Liver (tissue), 9 donors: Measurements from ENCODE around the gene DCLK2. TPM values are rescaled to one million over a fixed set of nuclear protein-coding genes. Genes with fewer than 3 reads are reported as not detected.

Experiments used
- DNase-seq: peaks from one replicate; pipeline ENCODE4 v3.0.0-alpha.2; 2017; ENCODE audit warnings: low spot score
- H3K27ac ChIP-seq, 2 donors: one replicate each; pipeline ENCODE4 v1.7.0; 2013; ENCODE audit warnings: inconsistent platforms in 2 of 2, low read length in 2 of 2, control low read depth in 1 of 2, low read depth in 1 of 2, mild to moderate bottlenecking in 1 of 2
- H3K27me3 ChIP-seq, 4 donors: one replicate each; pipeline versions ENCODE4 v1.6.1 to v1.7.0; 2013; ENCODE audit warnings: low read length in 3 of 4, inconsistent platforms in 1 of 4, mild to moderate bottlenecking in 1 of 4, moderate library complexity in 1 of 4; ENCODE audit not compliant: control insufficient read depth in 4 of 4, insufficient read depth in 4 of 4
- H3K36me3 ChIP-seq, 4 donors: one replicate each; pipeline versions ENCODE4 v1.6.1 to v1.7.0; 2013; ENCODE audit warnings: low read length in 3 of 4, mild to moderate bottlenecking in 3 of 4, low read depth in 1 of 4, moderate library complexity in 1 of 4; ENCODE audit not compliant: control insufficient read depth in 4 of 4, insufficient read depth in 3 of 4
- H3K4me1 ChIP-seq, 4 donors: one replicate each; pipeline versions ENCODE4 v1.6.1 to v1.7.0; 2013; ENCODE audit warnings: low read length in 3 of 4, mild to moderate bottlenecking in 3 of 4, moderate library complexity in 1 of 4; ENCODE audit not compliant: control insufficient read depth in 4 of 4, insufficient read depth in 4 of 4
- H3K4me3 ChIP-seq, 3 donors: one replicate each; pipeline versions ENCODE4 v1.6.1 to v1.7.0; 2013; ENCODE audit warnings: low read length in 3 of 3, control low read depth in 1 of 3, low read depth in 1 of 3, mild to moderate bottlenecking in 1 of 3
- H3K9ac ChIP-seq, 2 donors: one replicate each; pipeline ENCODE4 v1.7.0; 2013; ENCODE audit warnings: low read length in 2 of 2, mild to moderate bottlenecking in 2 of 2, moderate library complexity in 2 of 2, control low read depth in 1 of 2, low read depth in 1 of 2
- H3K9me3 ChIP-seq, 4 donors: one replicate each; pipeline versions ENCODE4 v1.6.1 to v1.7.0; 2013; ENCODE audit warnings: low read length in 3 of 4; ENCODE audit not compliant: control insufficient read depth in 4 of 4
- EGR1 ChIP-seq, 2 donors: IDR thresholded peaks; 2 replicates each; pipeline ENCODE4 v1.6.1; 2016 to 2018; ENCODE audit warnings: antibody characterized with exemption in 2 of 2, low read depth in 2 of 2
- FOXA1 ChIP-seq: IDR thresholded peaks from 2 replicates; pipeline ENCODE4 v1.6.1; 2016; ENCODE audit warnings: antibody characterized with exemption
- HNF4A ChIP-seq, 2 donors: conservative IDR thresholded peaks; 2 replicates each; pipeline ENCODE4 v1.6.1; 2016; ENCODE audit warnings: antibody characterized with exemption in 2 of 2, mild to moderate bottlenecking in 2 of 2
- HNF4G ChIP-seq: IDR thresholded peaks from 2 replicates; pipeline ENCODE4 v1.6.1; 2016; ENCODE audit warnings: antibody characterized with exemption
- JUND ChIP-seq, 2 donors: IDR thresholded peaks; 2 replicates each; pipeline ENCODE4 v1.6.1; 2016; ENCODE audit warnings: antibody characterized with exemption in 2 of 2
- NR2F2 ChIP-seq: IDR thresholded peaks from 2 replicates; pipeline ENCODE4 v1.6.1; 2016; ENCODE audit warnings: antibody characterized with exemption
- RXRA ChIP-seq, 2 donors: IDR thresholded peaks; 2 replicates each; pipeline ENCODE4 v1.6.1; 2017 to 2018; ENCODE audit warnings: antibody characterized with exemption in 2 of 2, mild to moderate bottlenecking in 1 of 2
- SP1 ChIP-seq: IDR thresholded peaks from 2 replicates; pipeline ENCODE4 v1.6.1; 2018; ENCODE audit warnings: antibody characterized with exemption, mild to moderate bottlenecking
- YY1 ChIP-seq: IDR thresholded peaks from 2 replicates; pipeline ENCODE4 v1.6.1; 2016; ENCODE audit warnings: antibody characterized with exemption, mild to moderate bottlenecking
- WGBS: extraction: QIAGEN DNeasy Blood & Tissue Kit; methylation state at CpG from one replicate; pipeline ENCODE4 v1.1.7; 2013; 5-methylcytosine and 5-hydroxymethylcytosine counted together
- polyA plus RNA-seq, 2 donors: library from polyadenylated mRNA; stranded (reverse) in 1 of 2; unstranded in 1 of 2; fragments of 200-250 nt in 1 of 2; fragments of >200 nt in 1 of 2; fragmentation: Nextera tagmentation in 1 of 2; extraction: Ambion mirVana in 1 of 2; gene quantifications; one replicate each; pipeline versions ENCODE4 v1.2.1 to v1.2.3, GENCODE V29; 2013 to 2015
- total RNA-seq, 2 donors: library from RNA; depleted of rRNA; stranded (reverse); fragments of >200 nt; gene quantifications; one replicate each; pipeline ENCODE4 v1.2.3, GENCODE V29; 2014
- TF ChIP-seq, protein P1 (sequence below): IDR thresholded peaks from 2 replicates; pipeline ENCODE4 v1.6.1; 2016; ENCODE audit warnings: antibody characterized with exemption
- TF ChIP-seq, protein P2 (sequence below): IDR thresholded peaks from 2 replicates; pipeline ENCODE4 v1.6.1; 2016; ENCODE audit warnings: antibody characterized with exemption
- TF ChIP-seq, protein P3 (sequence below): IDR thresholded peaks from 2 replicates; pipeline ENCODE4 v1.6.1; 2016; ENCODE audit warnings: antibody characterized with exemption
- TF ChIP-seq, protein P4 (sequence below): IDR thresholded peaks from 2 replicates; pipeline ENCODE4 v1.6.1; 2016; ENCODE audit warnings: antibody characterized with exemption, mild to moderate bottlenecking
- TF ChIP-seq, protein P5 (sequence below): fragments of 150-350 bp; IDR thresholded peaks from 2 replicates; pipeline ENCODE4 v1.5.1; 2017; ENCODE audit warnings: improper control_type of control experiment, low read depth, low read length; ENCODE audit not compliant: missing input control
- donor health status: healthy.
- donor health status: healthy.
- donor health status: healthy.
- donor health status: healthy.
- donor health status: healthy.

The DCLK2 gene
- total and polyA plus RNA-seq, 4 donors = 0.14 to 1.7 (median 0.50) TPM

DNA sequence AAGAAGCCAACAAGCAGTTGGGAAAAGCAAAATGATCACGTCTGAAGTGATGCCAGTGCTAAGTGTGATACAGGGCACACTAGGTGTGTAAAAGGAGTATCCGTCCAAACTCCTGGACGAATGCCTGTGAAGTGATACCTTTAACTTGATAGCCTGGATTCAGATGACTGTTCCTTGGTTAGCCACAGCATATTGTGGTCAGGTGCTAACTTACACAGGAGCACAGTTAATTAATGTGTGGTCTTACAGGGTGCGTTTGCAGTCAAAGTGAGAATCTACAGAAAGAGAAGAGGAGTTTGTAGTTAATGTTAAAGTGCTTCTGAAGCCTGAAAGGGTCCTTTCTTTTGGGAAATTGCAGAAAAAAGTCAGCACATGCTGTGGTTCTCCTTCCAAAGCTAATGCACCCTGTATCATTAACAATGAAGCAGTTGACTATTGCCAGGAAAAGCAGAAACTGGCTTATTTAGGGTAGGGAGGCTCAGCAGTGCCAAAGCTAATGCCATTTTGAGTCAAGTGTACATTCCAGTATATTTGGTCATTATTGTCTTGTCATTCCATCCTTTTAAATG is 61.1 kb downstream of the DCLK2 start:
- H3K27me3 ChIP-seq = peaks cover 0 to 2% (median 0%) of the 10 kb centered on the region in 4 donors
- H3K4me3 ChIP-seq = no peak overlapping the region
- no peak overlapping the region for H3K27ac ChIP-seq
- no peak overlapping the region for H3K9ac ChIP-seq
- H3K4me1 ChIP-seq = peaks cover 0 to 1% (median 0%) of the 10 kb centered on the region in 4 donors
- peaks cover 0 to 5% (median 0%) of the 10 kb centered on the region in 4 donors for H3K9me3 ChIP-seq
- H3K36me3 ChIP-seq = no peaks in the 10 kb centered on the region
- no peak for TF ChIP-seq EGR1 (IDR thresholded peaks at IDR 0.05; ENCODE audit: low read depth in 2 of 2)
- no peak for TF ChIP-seq FOXA1
- TF ChIP-seq NR2F2 = no peak
- no peak for TF ChIP-seq YY1
- TF ChIP-seq, protein P1, sequence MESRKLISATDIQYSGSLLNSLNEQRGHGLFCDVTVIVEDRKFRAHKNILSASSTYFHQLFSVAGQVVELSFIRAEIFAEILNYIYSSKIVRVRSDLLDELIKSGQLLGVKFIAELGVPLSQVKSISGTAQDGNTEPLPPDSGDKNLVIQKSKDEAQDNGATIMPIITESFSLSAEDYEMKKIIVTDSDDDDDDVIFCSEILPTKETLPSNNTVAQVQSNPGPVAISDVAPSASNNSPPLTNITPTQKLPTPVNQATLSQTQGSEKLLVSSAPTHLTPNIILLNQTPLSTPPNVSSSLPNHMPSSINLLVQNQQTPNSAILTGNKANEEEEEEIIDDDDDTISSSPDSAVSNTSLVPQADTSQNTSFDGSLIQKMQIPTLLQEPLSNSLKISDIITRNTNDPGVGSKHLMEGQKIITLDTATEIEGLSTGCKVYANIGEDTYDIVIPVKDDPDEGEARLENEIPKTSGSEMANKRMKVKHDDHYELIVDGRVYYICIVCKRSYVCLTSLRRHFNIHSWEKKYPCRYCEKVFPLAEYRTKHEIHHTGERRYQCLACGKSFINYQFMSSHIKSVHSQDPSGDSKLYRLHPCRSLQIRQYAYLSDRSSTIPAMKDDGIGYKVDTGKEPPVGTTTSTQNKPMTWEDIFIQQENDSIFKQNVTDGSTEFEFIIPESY = no peak
- 79% methylated on average over 4 of the region's 4 CpGs for WGBS
- no peak for DNase-seq

DNA sequence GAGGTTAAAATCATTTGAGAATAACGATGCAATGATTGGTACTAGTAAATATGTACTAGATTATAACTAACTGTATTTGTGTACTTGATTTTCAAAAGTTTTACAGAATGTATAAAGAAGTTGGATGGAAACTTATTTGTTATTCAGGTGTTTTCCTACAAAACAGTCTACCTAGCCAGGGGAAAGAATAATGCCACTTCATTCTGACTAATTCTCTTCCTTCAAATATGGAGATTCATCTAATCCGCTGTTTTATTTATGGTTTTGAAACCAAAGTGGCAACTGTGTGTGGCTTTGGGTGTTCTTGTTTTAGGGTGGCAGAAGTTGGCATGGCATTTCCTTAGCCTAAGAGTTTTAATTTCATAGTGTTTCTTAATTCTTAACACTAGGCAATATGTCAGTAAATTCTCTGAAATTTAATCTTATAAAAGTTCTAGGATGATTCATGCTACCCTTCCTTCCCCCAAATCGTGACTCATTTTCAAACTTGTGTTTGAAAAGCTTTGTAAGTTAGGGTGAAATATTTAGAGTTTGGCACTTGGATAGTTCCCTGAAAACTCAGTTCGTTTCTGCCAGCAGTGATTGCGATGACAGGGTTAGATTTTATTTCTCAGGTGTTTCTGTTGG is 62.6 kb downstream of the DCLK2 start:
- H3K9ac ChIP-seq = no peak overlapping the region
- no peak overlapping the region for H3K27ac ChIP-seq
- no peak overlapping the region for H3K4me3 ChIP-seq
- peaks cover 0 to 1% (median 0%) of the 10 kb centered on the region in 4 donors for H3K4me1 ChIP-seq
- no peaks in the 10 kb centered on the region for H3K36me3 ChIP-seq
- H3K27me3 ChIP-seq = peaks cover 0 to 2% (median 0%) of the 10 kb centered on the region in 4 donors
- no peak for TF ChIP-seq NR2F2
- TF ChIP-seq, protein P2, sequence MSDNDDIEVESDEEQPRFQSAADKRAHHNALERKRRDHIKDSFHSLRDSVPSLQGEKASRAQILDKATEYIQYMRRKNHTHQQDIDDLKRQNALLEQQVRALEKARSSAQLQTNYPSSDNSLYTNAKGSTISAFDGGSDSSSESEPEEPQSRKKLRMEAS = no peak
- no peak for TF ChIP-seq JUND (IDR thresholded peaks at IDR 0.05)
- no peak for TF ChIP-seq RXRA (IDR thresholded peaks at IDR 0.05)
- no peak for TF ChIP-seq SP1
- TF ChIP-seq, protein P1 = no peak
- TF ChIP-seq EGR1 (IDR thresholded peaks at IDR 0.05; ENCODE audit: low read depth in 2 of 2) = no peak
- TF ChIP-seq HNF4A (conservative IDR thresholded peaks at IDR 0.05) = no peak
- no peak for TF ChIP-seq YY1
- TF ChIP-seq, protein P3, sequence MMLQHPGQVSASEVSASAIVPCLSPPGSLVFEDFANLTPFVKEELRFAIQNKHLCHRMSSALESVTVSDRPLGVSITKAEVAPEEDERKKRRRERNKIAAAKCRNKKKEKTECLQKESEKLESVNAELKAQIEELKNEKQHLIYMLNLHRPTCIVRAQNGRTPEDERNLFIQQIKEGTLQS = no peak
- TF ChIP-seq, protein P4, sequence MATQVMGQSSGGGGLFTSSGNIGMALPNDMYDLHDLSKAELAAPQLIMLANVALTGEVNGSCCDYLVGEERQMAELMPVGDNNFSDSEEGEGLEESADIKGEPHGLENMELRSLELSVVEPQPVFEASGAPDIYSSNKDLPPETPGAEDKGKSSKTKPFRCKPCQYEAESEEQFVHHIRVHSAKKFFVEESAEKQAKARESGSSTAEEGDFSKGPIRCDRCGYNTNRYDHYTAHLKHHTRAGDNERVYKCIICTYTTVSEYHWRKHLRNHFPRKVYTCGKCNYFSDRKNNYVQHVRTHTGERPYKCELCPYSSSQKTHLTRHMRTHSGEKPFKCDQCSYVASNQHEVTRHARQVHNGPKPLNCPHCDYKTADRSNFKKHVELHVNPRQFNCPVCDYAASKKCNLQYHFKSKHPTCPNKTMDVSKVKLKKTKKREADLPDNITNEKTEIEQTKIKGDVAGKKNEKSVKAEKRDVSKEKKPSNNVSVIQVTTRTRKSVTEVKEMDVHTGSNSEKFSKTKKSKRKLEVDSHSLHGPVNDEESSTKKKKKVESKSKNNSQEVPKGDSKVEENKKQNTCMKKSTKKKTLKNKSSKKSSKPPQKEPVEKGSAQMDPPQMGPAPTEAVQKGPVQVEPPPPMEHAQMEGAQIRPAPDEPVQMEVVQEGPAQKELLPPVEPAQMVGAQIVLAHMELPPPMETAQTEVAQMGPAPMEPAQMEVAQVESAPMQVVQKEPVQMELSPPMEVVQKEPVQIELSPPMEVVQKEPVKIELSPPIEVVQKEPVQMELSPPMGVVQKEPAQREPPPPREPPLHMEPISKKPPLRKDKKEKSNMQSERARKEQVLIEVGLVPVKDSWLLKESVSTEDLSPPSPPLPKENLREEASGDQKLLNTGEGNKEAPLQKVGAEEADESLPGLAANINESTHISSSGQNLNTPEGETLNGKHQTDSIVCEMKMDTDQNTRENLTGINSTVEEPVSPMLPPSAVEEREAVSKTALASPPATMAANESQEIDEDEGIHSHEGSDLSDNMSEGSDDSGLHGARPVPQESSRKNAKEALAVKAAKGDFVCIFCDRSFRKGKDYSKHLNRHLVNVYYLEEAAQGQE = no peak
- TF ChIP-seq, protein P5, sequence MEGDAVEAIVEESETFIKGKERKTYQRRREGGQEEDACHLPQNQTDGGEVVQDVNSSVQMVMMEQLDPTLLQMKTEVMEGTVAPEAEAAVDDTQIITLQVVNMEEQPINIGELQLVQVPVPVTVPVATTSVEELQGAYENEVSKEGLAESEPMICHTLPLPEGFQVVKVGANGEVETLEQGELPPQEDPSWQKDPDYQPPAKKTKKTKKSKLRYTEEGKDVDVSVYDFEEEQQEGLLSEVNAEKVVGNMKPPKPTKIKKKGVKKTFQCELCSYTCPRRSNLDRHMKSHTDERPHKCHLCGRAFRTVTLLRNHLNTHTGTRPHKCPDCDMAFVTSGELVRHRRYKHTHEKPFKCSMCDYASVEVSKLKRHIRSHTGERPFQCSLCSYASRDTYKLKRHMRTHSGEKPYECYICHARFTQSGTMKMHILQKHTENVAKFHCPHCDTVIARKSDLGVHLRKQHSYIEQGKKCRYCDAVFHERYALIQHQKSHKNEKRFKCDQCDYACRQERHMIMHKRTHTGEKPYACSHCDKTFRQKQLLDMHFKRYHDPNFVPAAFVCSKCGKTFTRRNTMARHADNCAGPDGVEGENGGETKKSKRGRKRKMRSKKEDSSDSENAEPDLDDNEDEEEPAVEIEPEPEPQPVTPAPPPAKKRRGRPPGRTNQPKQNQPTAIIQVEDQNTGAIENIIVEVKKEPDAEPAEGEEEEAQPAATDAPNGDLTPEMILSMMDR = no peak
- no peak for TF ChIP-seq HNF4G
- no peak for DNase-seq
- peaks cover 0 to 5% (median 0%) of the 10 kb centered on the region in 4 donors for H3K9me3 ChIP-seq
- WGBS = 71% methylated on average over 5 of the region's 5 CpGs
